AG09319 (cell line): ENCODE measurements around the gene CARMIL1.

Experiments used
- DNase-seq: peaks from one replicate; pipeline ENCODE4 v3.0.0-alpha.2; 2010; ENCODE audit warnings: low read depth; ENCODE audit errors: extremely low read depth
- TF ChIP-seq, protein P1 (sequence below): IDR thresholded peaks from 2 replicates; pipeline ENCODE4 v1.5.1; 2011; ENCODE audit warnings: low read depth, mild to moderate bottlenecking, inconsistent platforms, low read length, moderate library complexity

CARMIL1 gene

DNA sequence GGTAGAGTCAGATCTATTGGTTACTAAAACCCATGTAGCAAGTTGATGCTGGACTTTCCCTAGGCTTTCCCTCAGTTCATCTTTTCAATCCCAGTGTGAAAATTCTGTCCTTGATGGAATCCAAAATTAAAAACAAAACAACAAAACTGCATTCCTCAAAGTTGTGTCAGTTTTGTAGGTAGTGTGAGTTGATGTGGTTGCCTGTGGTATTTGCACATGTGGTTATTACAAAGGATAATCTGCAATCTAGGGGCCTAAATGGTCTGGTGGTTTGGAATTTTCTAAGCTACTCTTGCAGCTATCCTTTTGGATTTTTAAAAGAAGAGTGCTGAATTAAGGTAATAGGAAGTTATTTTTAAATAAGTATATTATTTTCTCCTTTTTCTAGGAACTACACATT lies 240.7 kb downstream of the CARMIL1 start:
- TF ChIP-seq, protein P1, sequence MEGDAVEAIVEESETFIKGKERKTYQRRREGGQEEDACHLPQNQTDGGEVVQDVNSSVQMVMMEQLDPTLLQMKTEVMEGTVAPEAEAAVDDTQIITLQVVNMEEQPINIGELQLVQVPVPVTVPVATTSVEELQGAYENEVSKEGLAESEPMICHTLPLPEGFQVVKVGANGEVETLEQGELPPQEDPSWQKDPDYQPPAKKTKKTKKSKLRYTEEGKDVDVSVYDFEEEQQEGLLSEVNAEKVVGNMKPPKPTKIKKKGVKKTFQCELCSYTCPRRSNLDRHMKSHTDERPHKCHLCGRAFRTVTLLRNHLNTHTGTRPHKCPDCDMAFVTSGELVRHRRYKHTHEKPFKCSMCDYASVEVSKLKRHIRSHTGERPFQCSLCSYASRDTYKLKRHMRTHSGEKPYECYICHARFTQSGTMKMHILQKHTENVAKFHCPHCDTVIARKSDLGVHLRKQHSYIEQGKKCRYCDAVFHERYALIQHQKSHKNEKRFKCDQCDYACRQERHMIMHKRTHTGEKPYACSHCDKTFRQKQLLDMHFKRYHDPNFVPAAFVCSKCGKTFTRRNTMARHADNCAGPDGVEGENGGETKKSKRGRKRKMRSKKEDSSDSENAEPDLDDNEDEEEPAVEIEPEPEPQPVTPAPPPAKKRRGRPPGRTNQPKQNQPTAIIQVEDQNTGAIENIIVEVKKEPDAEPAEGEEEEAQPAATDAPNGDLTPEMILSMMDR: no peak
- DNase-seq: no peak

DNA sequence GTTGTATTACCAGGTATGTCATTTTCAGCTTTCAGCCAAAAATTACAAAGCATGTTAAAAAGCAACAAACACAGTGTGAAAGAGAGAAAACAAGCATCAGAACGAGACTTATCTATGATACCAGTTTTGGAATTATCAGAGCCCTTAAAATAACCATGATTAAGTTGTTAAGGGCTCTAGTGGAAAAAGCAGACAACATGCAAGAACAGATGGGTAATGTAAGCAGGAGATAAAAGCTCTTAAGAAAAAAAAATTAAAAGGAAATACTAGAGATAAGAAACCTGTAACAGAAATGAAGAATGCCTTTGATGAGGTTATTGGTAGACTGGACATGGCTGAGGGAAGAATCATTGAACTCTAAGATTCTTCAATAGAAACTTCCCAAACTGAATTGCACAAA lies 245.4 kb downstream of the CARMIL1 start:
- DNase-seq: no peak
- TF ChIP-seq, protein P1: no peak

DNA sequence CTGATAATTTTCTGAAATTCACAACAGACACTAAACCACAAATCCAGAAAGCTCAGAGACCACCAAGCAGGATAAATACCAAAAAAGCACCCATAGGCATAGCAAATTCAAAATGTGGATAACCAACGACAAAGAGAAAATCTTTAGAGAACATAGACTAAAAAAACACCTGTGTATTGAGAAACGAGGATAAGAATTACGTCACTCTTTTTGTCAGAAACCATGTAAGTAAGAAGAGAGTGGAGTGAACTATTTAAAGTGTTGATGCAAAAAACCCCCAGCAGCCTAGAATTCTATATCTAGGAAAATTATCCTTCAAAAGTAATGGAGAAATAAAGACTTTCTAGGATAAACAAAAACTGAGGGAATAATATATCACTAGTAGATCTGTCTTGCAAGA lies 245.9 kb downstream of the CARMIL1 start:
- TF ChIP-seq, protein P1: no peak
- no peak for DNase-seq

DNA sequence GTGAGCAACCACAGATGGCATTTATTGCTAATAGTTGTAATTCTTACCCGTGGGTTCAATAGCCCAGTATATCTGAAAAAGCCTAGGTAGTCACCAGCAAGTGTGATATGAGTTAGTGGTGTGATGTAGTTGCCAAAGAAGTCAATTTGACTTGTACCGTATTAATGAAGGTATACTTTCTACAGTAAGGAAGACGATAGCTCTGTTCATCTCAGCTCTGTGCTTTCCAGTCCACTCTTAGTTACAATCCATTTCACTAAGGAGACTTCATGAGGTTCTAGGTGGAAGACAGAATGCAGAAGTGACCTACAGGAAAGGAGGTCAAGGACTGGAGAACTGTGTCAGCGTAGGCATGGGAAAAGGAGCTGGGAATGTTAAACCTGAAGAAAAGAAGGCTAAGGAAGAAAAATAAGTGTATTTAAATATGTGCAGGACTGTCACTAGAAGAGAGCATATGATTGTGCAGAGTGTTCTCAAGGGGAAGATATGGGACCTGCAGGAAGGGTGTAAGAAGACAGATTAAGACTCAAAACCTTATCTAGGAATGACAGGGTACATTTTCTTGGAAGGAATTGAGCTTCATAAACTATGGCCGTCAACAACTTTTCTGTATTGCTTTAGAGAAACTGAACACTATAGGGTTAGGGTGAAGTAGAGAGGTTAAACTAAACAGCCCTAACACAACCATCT lies 255.9 kb downstream of the CARMIL1 start:
- TF ChIP-seq, protein P1: no peak
- DNase-seq: no peak

DNA sequence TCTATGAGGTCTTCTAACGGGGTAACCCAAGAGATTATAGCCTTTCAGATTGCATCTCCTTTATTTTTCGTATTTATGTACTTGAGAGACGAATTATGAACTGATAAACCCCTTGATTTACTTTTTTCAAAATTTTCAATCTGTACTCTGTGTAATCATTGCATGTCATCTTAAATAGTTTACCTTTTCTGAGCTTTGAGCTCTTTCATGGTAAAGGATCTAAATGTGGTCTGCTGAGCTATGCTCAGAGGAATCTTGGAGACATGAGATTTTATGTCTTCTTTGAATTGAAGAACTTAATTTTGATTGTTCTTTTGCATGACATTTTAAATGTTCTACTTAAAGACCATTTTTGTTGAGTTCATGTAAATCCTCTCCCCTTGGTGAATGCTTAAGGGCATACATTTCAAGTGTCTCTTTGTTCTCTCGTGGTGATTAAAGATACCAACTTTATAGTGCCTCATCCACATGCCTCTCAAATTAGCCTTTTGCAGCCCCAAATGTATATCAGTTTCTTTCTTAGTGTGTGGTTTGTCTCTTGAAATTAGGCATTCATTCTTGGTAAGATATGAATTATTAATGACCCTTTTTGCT lies 256.6 kb downstream of the CARMIL1 start:
- TF ChIP-seq, protein P1: no peak
- no peak for DNase-seq

DNA sequence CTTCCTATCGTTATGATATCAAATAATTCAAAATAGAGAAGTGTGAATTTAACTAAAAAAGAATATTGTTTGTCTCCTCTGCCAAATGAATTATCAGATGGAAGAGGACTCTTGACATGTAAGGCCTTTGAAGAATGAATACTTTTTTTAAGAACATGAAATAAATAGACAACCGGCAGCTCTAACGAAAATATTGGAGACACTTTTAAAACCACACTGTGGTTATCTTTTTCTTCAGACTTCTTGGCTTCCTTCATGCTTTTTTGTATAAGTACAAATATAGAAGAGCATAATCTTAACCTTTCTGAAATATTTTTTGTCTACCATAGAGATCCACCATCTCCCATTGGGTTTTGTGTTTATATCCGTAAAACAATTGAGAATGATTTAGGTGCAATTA lies 257.6 kb downstream of the CARMIL1 start:
- TF ChIP-seq, protein P1: no peak
- no peak for DNase-seq

DNA sequence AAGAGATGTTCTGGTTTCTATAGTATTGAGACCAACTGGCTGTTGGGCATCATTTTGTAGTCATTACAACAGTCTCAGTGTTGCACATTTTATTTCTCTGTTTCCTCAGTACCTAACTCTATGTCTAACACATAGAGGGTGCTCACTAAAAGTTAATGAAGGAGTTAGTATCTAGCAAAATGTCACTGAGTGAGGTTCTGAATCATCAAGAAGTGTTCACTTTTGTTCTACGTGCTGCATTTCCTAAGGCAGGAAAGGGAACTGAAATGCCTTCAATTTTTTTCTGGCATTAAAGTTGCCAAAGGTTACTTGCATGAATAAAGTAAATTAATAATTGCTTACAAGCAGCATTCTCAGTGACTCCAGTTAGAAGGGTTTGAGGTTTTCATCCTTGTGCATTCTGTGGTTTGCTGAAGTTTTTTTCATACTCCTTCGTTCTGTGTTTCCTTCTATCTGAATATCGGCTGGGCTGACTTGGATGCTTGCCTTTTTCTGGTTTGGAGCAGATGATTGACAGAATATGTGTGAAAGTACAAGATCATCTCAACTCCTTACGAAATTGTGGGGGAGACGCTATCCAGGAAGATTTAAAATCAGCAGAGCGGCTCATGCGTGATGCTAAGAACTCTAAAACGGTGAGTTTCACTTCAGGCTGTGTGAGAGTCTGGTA lies 258.3 kb downstream of the CARMIL1 start:
- no peak for DNase-seq
- TF ChIP-seq, protein P1: no peak
